AG04450 (cell line): ENCODE data around the gene HDAC10. TPM values are rescaled to one million over a fixed set of nuclear protein-coding genes. Genes with fewer than 3 reads are reported as not detected.

Experiments used
- CTCF ChIA-PET: fragments of 300-600, 350-600 bp; formaldehyde crosslinking; extraction: SDS; loops from one replicate; lab custom pipeline; 2022; ENCODE audit warnings: antibody characterized with exemption, inconsistent platforms; lab: Charles Lee
- POLR2A ChIA-PET: fragments of 350-600 bp; formaldehyde crosslinking; extraction: SDS; loops from one replicate; lab custom pipeline; 2021; ENCODE audit warnings: antibody characterized with exemption, inconsistent platforms; lab: Yijun Ruan, JAX
- DNase-seq: peaks from one replicate; pipeline ENCODE4 v3.0.0-alpha.2; 2011; ENCODE audit warnings: low read depth, low spot score
- H3K27ac ChIP-seq: one replicate; pipeline ENCODE4 v1.5.1; 2012; ENCODE audit warnings: low read depth, low read length, control low read depth
- H3K27me3 ChIP-seq: one replicate; pipeline ENCODE4 v1.6.0; 2012; ENCODE audit warnings: low read length; ENCODE audit not compliant: control insufficient read depth, insufficient read depth
- H3K4me3 ChIP-seq: 2 replicates; pipeline ENCODE4 v1.5.1; 2011; ENCODE audit warnings: mild to moderate bottlenecking, low read depth, low read length, control low read depth
- H3K9me3 ChIP-seq: 2 replicates; pipeline ENCODE4 v1.5.1; 2012; ENCODE audit warnings: low read length; ENCODE audit not compliant: control insufficient read depth, insufficient read depth
- CTCF ChIP-seq: IDR thresholded peaks from 2 replicates; pipeline ENCODE4 v1.5.1; 2011; ENCODE audit warnings: low read depth, low read length, control low read depth, inconsistent platforms
- polyA plus RNA-seq: library from polyadenylated mRNA; depleted of rRNA; stranded (reverse); fragments of >200 nt; gene quantifications from 2 replicates; pipeline ENCODE4 v1.2.3, GENCODE V29; 2011

HDAC10 gene
- polyA plus RNA-seq, 1 experiment, result 7.0 TPM

- no peak for TF ChIP-seq CTCF
- ChIA-PET CTCF (no interaction called here), POLR2A (interaction anchor here (1.1 kb wide), 1 partner anchor 8 kb away, joined by 3 read pairs; the partner anchor contains the start of gene PLXNB2)
- no peak overlapping the region for H3K4me3 ChIP-seq
- no peak for DNase-seq
- H3K27me3 ChIP-seq, result no peaks in the 10 kb centered on the region
- peak overlapping the region; percentile 21 for H3K27ac ChIP-seq
- H3K9me3 ChIP-seq, result no peaks in the 10 kb centered on the region; the same call in 1 of the 2 replicates
Measured at GRCh38 chr22:50298937-50299784, 48.1 kb upstream of the HDAC10 start.

- Histone ChIP-seq H3K27me3 (no peaks in the 10 kb centered on the region), H3K4me3 (no peak overlapping the region), H3K27ac (no peak overlapping the region), H3K9me3 (no peaks in the 10 kb centered on the region; the same call in 1 of the 2 replicates)
- TF ChIP-seq CTCF, result no peak
- CTCF ChIA-PET, result no interaction called here
- POLR2A ChIA-PET, result interaction anchor here (1.1 kb wide), 1 partner anchor 9 kb away, joined by 3 read pairs; the partner anchor contains the start of gene PLXNB2
- no peak for DNase-seq
Measured at GRCh38 chr22:50298266-50298637, 47.2 kb upstream of the HDAC10 start.

- TF ChIP-seq CTCF, result no peak
- Histone ChIP-seq H3K4me3 (no peak overlapping the region), H3K9me3 (no peaks in the 10 kb centered on the region; the same call in 1 of the 2 replicates), H3K27ac (no peak overlapping the region), H3K27me3 (no peaks in the 10 kb centered on the region)
- ChIA-PET CTCF (no interaction called here), POLR2A (interaction anchor here (1.1 kb wide), 1 partner anchor 9 kb away, joined by 3 read pairs; the partner anchor contains the start of gene PLXNB2)
- no peak for DNase-seq
Measured at GRCh38 chr22:50297510-50298265, 46.6 kb upstream of the HDAC10 start.

- CTCF ChIA-PET, result no interaction called here
- Histone ChIP-seq H3K9me3 (no peaks in the 10 kb centered on the region; the same call in 1 of the 2 replicates), H3K4me3 (no peak overlapping the region), H3K27me3 (no peaks in the 10 kb centered on the region), H3K27ac (no peak overlapping the region)
- POLR2A ChIA-PET, result interaction anchor here (0.7 kb wide), 3 partner anchors 12 to 35 kb away, joined by 3 to 9 read pairs (median 5); partner anchors contain the start of gene MAPK12
- no peak for DNase-seq
- no peak for TF ChIP-seq CTCF
Measured at GRCh38 chr22:50296658-50297490, 45.8 kb upstream of the HDAC10 start.
